ENCODE results near the gene MAN1A2. TPM values are rescaled to one million over a fixed set of nuclear protein-coding genes. Genes with fewer than 3 reads are reported as not detected.

Gene MAN1A2
- total RNA-seq, 1 donor from 2014 or later: 35.3 TPM

- intact Hi-C loops (cut with micrococcal nuclease): no loop called here
Measured at GRCh38 chr1:117479086-117479485, 111.8 kb downstream of the MAN1A2 start.

GRCh38 chr1:117481410-117481809 lies 114.2 kb downstream of the MAN1A2 start:
- intact Hi-C loops (cut with micrococcal nuclease): no loop called here

GRCh38 chr1:117493906-117494305 lies 126.7 kb downstream of the MAN1A2 start:
- intact Hi-C loops (cut with micrococcal nuclease): no loop called here

DNA sequence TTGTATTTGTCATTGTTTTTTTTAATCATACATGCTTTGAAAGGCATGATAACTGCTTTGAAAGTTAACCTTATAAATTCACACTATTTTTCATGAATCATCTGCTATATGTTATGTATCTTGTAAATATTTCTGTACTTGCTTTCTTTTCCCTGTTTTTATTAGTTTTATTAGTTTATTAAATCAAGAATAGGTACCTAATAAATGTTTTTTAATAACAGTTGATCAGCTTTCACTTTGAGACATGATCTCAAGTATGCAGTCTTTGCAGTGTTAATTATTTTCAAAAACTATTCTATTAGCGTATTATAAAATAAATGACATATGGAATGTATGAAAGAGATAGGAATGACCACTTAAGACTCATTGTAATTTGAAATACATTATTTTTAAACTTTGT lies 127.8 kb downstream of the MAN1A2 start:
- intact Hi-C loops (cut with micrococcal nuclease): no loop called here

DNA sequence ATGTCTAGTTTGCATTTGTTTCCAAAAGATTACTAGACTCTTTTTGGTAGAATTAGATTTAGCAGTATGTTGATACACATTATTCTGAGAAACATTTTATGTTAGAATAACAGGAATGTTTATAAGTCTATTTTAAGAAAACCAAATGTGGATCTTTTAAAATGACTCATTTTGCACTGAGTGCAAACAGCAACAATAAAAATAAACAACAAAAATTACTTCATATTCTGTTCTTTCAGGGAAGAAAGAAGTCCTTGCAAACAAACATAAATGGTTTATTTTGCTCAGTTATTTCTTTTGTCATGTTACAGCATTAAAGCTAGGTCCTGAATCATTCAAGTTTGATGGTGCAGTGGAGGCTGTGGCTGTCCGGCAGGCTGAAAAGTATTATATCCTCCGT lies 131.8 kb downstream of the MAN1A2 start:
- intact Hi-C loops (cut with micrococcal nuclease): no loop called here

DNA sequence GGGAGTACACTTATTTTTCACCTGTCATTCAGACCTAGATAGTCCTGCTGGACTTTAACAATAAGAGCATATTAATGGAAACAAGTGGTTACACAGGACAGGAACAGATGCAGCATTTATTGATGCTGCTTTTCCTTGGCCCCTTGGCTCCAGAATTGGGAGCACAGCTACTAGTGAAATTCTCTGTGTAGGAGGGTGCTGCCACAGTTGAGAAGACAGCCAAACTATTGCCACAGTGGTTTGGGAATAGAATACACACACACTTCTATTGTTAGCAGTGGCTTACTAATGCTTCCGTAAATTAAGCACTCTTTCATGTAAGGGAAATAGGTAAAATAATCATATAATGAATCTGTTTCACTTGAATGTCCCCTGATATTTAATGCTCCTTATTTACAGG lies 133.3 kb downstream of the MAN1A2 start:
- intact Hi-C loops (cut with micrococcal nuclease): no loop called here

DNA sequence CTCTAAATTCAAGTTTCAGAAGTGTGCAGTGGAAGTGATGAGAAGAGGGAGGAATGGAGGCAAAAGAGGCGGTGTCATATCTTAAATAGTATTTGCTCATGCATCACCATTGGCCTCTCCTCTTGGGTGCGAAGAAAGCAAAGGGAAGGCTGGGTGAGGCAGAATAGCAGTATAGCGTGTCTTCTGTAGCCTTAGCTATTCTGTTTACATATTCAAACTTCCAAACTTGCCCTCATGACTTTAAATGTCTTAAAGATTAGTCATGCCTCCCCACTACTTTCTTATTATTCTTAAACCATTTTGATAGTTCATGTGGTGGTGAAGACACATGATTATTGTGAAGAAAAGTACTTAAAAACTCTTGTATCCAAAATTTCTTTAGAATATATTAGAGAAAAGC lies 134.0 kb downstream of the MAN1A2 start:
- intact Hi-C loops (cut with micrococcal nuclease): no loop called here

DNA sequence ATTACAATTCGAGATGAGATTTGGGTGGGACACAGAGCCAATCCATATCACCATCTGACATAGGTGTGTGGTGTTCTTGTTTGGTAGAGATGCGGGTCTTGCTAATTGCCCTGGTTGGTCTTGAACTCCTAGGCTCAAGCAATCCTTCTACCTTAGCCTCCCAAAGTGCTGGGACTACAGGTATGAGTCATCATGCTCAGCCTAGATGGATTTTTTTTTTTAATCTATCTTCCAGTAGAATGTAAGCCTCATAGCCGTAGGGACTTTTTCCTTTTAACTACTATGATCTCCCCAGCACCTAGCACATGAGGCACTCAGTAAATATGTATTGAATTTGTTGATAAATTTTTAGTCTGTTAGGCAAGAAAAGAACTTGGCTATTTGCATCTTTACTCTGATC lies 144.0 kb downstream of the MAN1A2 start:
- intact Hi-C loops (cut with micrococcal nuclease): loop anchor here (10.0 kb wide), 1 partner anchor 146 kb away; the partner anchor contains the start of gene MAN1A2

GRCh38 chr1:117512728-117513321 lies 145.6 kb downstream of the MAN1A2 start:
- intact Hi-C loops (cut with micrococcal nuclease): loop anchor here (1.0 to 10.0 kb wide), 5 partner anchors 148 to 382 kb away; partner anchors contain the start of gene MAN1A2

DNA sequence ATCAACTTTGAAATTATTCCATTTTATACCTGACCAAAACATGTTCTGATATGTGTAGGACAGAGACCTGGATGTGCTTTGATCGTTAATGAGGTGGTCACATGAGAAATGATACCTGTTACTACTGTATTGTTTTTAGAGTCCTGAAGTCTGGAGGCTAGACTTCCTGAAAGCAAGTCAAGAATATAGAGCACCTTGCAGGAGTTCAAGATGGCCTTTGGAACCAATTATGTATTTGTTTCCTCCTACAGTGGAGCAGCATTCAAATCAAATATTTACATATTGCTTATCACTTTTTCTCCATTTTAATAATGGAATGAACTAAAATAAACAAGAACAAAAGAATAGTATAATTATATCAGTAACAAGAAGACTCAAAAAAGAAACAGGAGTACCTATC lies 155.9 kb downstream of the MAN1A2 start:
- intact Hi-C loops (cut with micrococcal nuclease): no loop called here

GRCh38 chr1:117527074-117527473 lies 159.8 kb downstream of the MAN1A2 start:
- intact Hi-C loops (cut with micrococcal nuclease): no loop called here

- intact Hi-C loops (cut with micrococcal nuclease): no loop called here
Measured at GRCh38 chr1:117527566-117528102, 160.4 kb downstream of the MAN1A2 start.

GRCh38 chr1:117529683-117530082 lies 162.4 kb downstream of the MAN1A2 start:
- intact Hi-C loops (cut with micrococcal nuclease): no loop called here

DNA sequence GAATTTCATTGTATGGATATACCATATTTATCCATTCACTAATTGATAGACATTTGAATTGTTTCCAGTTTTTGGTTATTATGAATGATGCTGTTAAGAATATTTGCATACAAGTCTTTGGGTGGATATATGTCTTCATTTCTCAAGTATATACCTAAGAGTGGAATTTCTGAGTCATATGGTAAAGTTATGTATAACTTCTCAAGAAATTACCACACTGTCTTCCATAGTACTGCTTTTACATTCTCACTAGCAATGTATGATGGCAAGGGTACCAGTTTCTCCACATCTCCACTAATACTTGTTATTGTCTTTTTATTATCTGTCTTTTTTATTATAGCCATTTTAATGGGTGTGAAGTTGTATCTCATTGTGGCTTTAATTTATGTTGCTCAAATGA lies 164.0 kb downstream of the MAN1A2 start:
- intact Hi-C loops (cut with micrococcal nuclease): no loop called here

- intact Hi-C loops (cut with micrococcal nuclease): loop anchor here (1.0 to 5.0 kb wide), 5 partner anchors 70 to 362 kb away; no protein-coding TSS in a partner anchor
Measured at GRCh38 chr1:117534995-117535467, 167.8 kb downstream of the MAN1A2 start.

GRCh38 chr1:117535821-117536220 lies 168.6 kb downstream of the MAN1A2 start:
- intact Hi-C loops (cut with micrococcal nuclease): loop anchor here (1.0 to 5.0 kb wide), 5 partner anchors 69 to 361 kb away; no protein-coding TSS in a partner anchor

DNA sequence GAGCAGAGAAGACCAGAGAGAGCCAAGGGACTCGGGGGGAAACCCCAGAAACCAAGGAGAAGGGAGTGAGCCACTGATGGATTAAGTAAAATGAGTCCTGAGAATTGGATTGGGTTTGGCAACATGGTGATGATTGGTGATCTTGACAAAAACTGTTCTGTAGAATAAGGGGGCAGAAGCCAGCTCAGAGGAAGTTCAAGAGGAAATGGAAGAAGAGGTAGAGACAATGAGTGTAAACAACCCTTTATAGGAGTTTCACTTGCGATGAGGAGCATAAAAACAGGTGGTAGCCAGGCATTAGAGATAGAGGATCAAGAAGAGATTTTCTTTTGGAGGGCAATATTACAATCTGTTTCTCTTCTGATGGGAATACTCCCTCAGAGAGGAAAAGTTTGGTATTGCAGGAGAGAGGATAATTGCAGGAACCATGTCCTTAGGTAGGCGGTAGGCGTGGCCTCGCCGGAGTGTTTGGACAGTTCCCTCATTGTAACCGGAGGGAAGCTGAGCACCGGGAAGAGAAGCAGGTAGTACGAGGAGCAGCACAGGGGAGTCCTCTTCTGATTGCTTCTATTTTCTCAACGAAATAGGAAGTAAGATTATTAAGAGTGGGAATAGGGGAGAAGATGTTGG lies 170.2 kb downstream of the MAN1A2 start:
- intact Hi-C loops (cut with micrococcal nuclease): loop anchor here (5.0 kb wide), 1 partner anchor 360 kb away; no protein-coding TSS in a partner anchor

DNA sequence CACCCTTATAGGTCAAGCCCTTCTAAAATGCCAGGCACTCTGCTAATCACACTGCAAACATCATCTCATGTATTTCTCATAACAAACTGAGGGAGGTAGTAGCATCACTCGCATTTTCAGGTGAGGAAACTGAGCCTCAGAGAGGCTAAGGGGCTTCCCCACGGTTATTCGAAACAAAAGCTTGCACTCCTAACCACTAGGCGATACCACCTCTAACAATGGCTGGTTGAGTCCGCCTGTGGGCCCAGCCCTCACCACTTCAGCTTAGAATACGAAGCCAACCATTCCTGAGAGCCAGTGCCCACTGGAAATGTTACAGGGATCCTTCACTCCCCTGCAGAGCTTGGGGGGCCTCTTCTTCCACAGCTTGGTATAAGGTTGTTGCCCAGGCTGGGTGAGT lies 173.3 kb downstream of the MAN1A2 start:
- intact Hi-C loops (cut with micrococcal nuclease): no loop called here

- intact Hi-C loops (cut with micrococcal nuclease): no loop called here
Measured at GRCh38 chr1:117541003-117541402, 173.8 kb downstream of the MAN1A2 start.

- intact Hi-C loops (cut with micrococcal nuclease): no loop called here
Measured at GRCh38 chr1:117541585-117541984, 174.3 kb downstream of the MAN1A2 start.

DNA sequence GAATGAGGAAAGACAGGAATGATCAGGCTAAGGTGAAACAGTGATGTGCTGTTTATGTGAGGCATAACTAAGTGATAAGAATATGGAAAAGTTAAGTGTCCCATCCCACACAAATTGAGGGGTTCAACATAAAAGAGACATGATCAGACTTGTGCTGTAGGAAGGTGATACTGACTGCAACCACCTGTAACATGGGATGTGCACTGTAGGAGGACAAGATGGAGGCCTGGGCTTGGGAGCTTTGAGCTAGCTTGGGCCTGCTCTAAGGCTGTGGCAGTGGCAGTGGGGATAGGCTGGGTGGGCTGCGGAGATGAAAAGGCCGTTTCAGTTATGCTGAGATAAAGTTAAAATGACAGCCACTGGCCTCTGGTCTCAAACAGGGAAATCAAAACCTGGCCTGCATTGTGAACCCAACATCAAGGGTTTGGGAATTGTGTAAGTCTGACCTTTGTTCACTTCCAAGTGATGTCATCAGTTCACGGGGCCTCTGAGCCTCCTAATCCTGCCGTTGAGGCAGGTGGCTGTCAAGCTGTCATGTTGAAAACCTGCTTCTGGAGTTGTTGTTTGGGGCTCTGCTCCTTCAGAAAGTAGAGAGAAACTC lies 177.4 kb downstream of the MAN1A2 start:
- intact Hi-C loops (cut with micrococcal nuclease): no loop called here

DNA sequence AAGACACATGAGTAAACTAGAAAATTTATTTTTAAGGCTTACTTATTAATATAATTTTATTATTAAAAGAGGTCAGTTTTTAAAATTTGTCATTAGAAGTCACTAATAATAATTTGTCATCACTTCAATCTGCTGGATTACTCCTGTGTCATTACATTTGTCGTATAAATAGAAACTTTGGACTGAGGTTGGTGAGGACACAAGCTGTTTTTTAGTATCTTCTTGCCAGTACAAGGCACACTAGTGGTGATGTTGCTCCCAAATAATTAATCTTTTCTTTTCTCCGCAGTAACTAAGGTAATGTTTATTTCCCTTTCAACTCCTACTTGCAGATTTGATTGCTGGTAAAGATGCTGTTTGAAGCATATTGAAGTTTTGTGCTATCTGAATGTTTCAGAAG lies 179.2 kb downstream of the MAN1A2 start:
- intact Hi-C loops (cut with micrococcal nuclease): no loop called here

Measured in T-helper 2 cell treated with Interferon-gamma antibody and Interleukin-4, amounts not matched to agents 100 ng/mL and 5 ng/mL, for 36 hours (primary cell).